B cell (primary cell): ENCODE results near the gene TNNT1. TPM values are rescaled to one million over a fixed set of nuclear protein-coding genes. Genes with fewer than 3 reads are reported as not detected.

Source experiments
- ATAC-seq: fragments of 200-7000 bp; cut with Tn5 transposase; one replicate; pipeline ENCODE4 v1.10.0; 2021; ENCODE audit warnings: low read depth, mild to moderate bottlenecking, moderate number of reproducible peaks, moderate library complexity
- CTCF ChIA-PET: fragments of 350-600 bp; sonication (Branson Sonifier 250); formaldehyde crosslinking; loops from one replicate; lab custom pipeline; 2021; ENCODE audit warnings: antibody characterized with exemption, inconsistent platforms; lab: Charles Lee
- POLR2A ChIA-PET: fragments of 350-600 bp; sonication (Branson Sonifier 250); formaldehyde crosslinking; loops from one replicate; lab custom pipeline; 2021; ENCODE audit warnings: antibody characterized with exemption; lab: Charles Lee
- DNase-seq: peaks from one replicate; pipeline ENCODE4 v3.0.0; 2013
- H2AFZ ChIP-seq: 2 replicates; pipeline ENCODE4 v1.6.1; 2012; ENCODE audit warnings: mild to moderate bottlenecking, low read depth, low read length; ENCODE audit not compliant: insufficient read depth, poor library complexity, severe bottlenecking
- H3K27ac ChIP-seq, 2 donors: 1 replicate in 1 of 2; 2 replicates in 1 of 2; pipeline ENCODE4 v1.5.1; 2012 to 2013; ENCODE audit warnings: low read length in 2 of 2, mild to moderate bottlenecking in 2 of 2, moderate library complexity in 1 of 2
- H3K27me3 ChIP-seq, 4 experiments: fragments of 200-600 bp in 1 of 4; sonication (generic) in 1 of 4; replicated peaks in 1 of 4; 1 replicate in 2 of 4; 2 replicates in 2 of 4; pipeline versions ENCODE4 v1.6.1 to v1.7.0; 2013 to 2016; ENCODE audit warnings: low read length in 3 of 4, mild to moderate bottlenecking in 2 of 4, mixed read lengths in 1 of 4, moderate library complexity in 1 of 4; ENCODE audit not compliant: insufficient read depth in 4 of 4, control insufficient read depth in 3 of 4; ENCODE audit errors: control extremely low read depth in 1 of 4
- H3K36me3 ChIP-seq, 2 experiments: replicated peaks in 1 of 2; 1 replicate in 1 of 2; 2 replicates in 1 of 2; pipeline versions ENCODE4 v1.6.1 to v1.7.1; 2013; ENCODE audit warnings: low read length in 1 of 2; ENCODE audit not compliant: insufficient read depth in 2 of 2, control insufficient read depth in 1 of 2; ENCODE audit errors: control extremely low read depth in 1 of 2, extremely low read depth in 1 of 2
- H3K4me1 ChIP-seq, 2 donors: fragments of 200-600 bp in 1 of 2; sonication (generic) in 1 of 2; 1 replicate in 1 of 2; 2 replicates in 1 of 2; pipeline versions ENCODE4 v1.5.1 to v1.6.1; 2013 to 2017; ENCODE audit warnings: low read length in 2 of 2; ENCODE audit not compliant: control insufficient read depth in 2 of 2, insufficient read depth in 2 of 2
- H3K4me2 ChIP-seq: replicated peaks from 2 replicates; pipeline ENCODE3; 2012; ENCODE audit warnings: mild to moderate bottlenecking, low read depth, low read length; ENCODE audit not compliant: poor library complexity, severe bottlenecking
- H3K4me3 ChIP-seq, 5 experiments: fragments of 200-600 bp in 1 of 5; sonication (generic) in 1 of 5; 1 replicate in 3 of 5; 2 replicates in 2 of 5; pipeline versions ENCODE4 v1.5.1 to v1.7.0; 2011 to 2016; ENCODE audit warnings: low read length in 4 of 5, mild to moderate bottlenecking in 4 of 5, low read depth in 2 of 5, control low read depth in 1 of 5, moderate library complexity in 1 of 5; ENCODE audit not compliant: insufficient read depth in 1 of 5; ENCODE audit errors: control extremely low read depth in 1 of 5, extremely low read depth in 1 of 5
- H3K79me2 ChIP-seq: fragments of 200-600 bp; sonication (generic); one replicate; pipeline ENCODE4 v1.6.0; 2016; ENCODE audit warnings: low read length; ENCODE audit not compliant: control insufficient read depth, insufficient read depth
- H3K9ac ChIP-seq: fragments of 200-600 bp; sonication (generic); 2 replicates; pipeline ENCODE4 v1.6.1; 2017; ENCODE audit warnings: mild to moderate bottlenecking, low read length, moderate library complexity
- H3K9me3 ChIP-seq, 3 donors: one replicate each; pipeline versions ENCODE4 v1.6.1 to v1.7.1; 2013; ENCODE audit warnings: low read length in 2 of 3; ENCODE audit not compliant: control insufficient read depth in 2 of 3, insufficient read depth in 1 of 3; ENCODE audit errors: control extremely low read depth in 1 of 3
- H4K20me1 ChIP-seq: 2 replicates; pipeline ENCODE4 v1.6.0; 2012; ENCODE audit warnings: mild to moderate bottlenecking, low read length; ENCODE audit not compliant: insufficient read depth, control insufficient read depth, poor library complexity, severe bottlenecking
- H3K27ac Mint-ChIP-seq: one replicate; pipeline ENCODE4 v1.8.0; 2021; ENCODE audit warnings: mixed read lengths
- H3K27me3 Mint-ChIP-seq: one replicate; pipeline ENCODE4 v1.8.0; 2021; ENCODE audit warnings: mixed read lengths
- H3K4me1 Mint-ChIP-seq: one replicate; pipeline ENCODE4 v1.8.0; 2021; ENCODE audit warnings: mixed read lengths
- H3K4me3 Mint-ChIP-seq: one replicate; pipeline ENCODE4 v1.8.0; 2021; ENCODE audit warnings: mixed read lengths
- H3K9me3 Mint-ChIP-seq: one replicate; pipeline ENCODE4 v1.8.0; 2022; ENCODE audit warnings: mixed read lengths; ENCODE audit not compliant: insufficient read depth
- EZH2 ChIP-seq: IDR thresholded peaks from 2 replicates; pipeline ENCODE4 v1.6.1; 2012; ENCODE audit warnings: borderline replicate concordance, low read depth, mild to moderate bottlenecking, moderate library complexity, low read length; ENCODE audit not compliant: insufficient read depth, poor library complexity, severe bottlenecking
- WGBS: methylation state at CpG from one replicate; pipeline ENCODE4 v1.1.5; 2013; ENCODE audit warnings: missing lambda C conversion rate; ENCODE audit not compliant: insufficient coverage; 5-methylcytosine and 5-hydroxymethylcytosine counted together
- intact Hi-C: fragments of 100-400 bp; cut with micrococcal nuclease; formaldehyde crosslinking; loops from one replicate; pipeline ENCODE4 v1.10.0; 2022
- polyA plus RNA-seq: library from polyadenylated mRNA; depleted of rRNA; stranded (reverse); fragments of >200 nt; gene quantifications from 2 replicates; pipeline ENCODE4 v1.2.3, GENCODE V29; 2012
- total RNA-seq, 2 donors: library from RNA; stranded (reverse); fragments of 120-200 nt in 1 of 2; gene quantifications; 1 replicate in 1 of 2; 2 replicates in 1 of 2; pipeline versions ENCODE4 v1.2.3 to v1.2.4, GENCODE V29; 2013 to 2022
- TF ChIP-seq, protein P1 (sequence below): fragments of 200-600 bp; IDR thresholded peaks from one replicate; pipeline ENCODE4 v1.8.0; 2022; ENCODE audit warnings: antibody characterized with exemption, mild to moderate bottlenecking

The TNNT1 gene
- total and polyA plus RNA-seq, 2 donors (not counting 1 experiment from before 2014, with no cell fraction given), result not detected

DNA sequence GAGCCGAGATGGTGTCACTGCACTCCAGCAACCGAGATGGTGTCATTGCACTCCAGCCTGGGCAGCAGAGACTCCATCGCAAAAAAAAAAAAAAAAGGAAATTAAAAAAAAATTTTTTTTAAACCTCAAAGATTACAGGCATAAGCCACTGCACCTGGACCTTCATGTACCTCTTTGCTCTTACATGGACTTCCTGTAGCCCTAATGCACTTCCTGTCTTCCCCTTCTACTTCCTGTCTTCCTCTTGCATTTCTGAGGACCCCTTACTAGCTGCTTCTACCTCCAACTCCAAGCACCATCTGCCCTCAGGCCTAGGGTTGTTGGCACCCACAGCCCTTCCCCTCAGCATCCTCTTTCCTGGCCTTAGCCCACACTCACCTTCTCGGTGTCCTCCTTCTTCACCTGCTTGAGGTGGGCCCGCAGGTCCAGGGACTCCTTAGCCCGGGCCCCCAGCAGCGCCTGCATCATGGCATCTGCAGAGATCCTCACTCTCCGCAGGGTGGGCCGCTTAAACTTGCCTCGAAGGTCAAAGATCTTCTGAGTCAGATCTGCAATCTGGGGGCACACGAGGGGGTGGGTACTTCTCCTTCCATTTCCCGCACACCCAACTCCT is 4.8 kb upstream of the TNNT1 start:
- Mint-ChIP-seq H3K4me1 (peaks cover 21% of the 10 kb centered on the region), H3K27ac (no peak overlapping the region)

DNA sequence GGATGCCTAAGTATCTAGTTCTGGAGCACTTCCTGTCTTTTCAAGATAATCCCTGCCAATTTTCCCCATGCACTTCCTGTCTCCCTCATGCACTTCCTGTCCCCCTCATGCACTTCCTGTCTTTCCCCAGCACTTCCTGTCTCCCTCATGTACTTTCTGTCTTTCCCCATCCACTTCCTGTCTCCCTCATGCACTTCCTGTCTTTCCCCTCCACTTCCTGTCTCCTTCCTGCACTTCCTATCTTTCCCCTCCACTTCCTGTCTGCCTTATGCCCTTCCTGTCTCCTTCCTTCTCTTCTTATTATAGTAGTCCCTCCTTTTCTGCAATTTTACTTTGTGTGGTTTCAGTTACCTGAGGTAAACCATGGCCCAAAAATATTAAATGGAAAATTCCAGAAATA is 3.0 kb upstream of the TNNT1 start:
- no peaks in the 10 kb centered on the region for H3K36me3 ChIP-seq
- no peak overlapping the region for H3K4me3 ChIP-seq
- H3K4me1 ChIP-seq, result peaks cover 11 to 12% of the 10 kb centered on the region in 2 donors
- no peak overlapping the region for H2AFZ ChIP-seq
- H3K9me3 ChIP-seq, result peaks cover 0 to 37% (median 3%) of the 10 kb centered on the region in 3 donors
- ATAC-seq (no peak), DNase-seq (no peak)
- ChIA-PET POLR2A (no interaction called here), CTCF (interaction anchor here (1.4 to 1.7 kb wide), 2 partner anchors 11 to 266 kb away, joined by 4 to 6 read pairs; no protein-coding TSS in a partner anchor)
- Mint-ChIP-seq H3K27ac (no peak overlapping the region), H3K4me3 (no peak overlapping the region), H3K9me3 (peaks cover 5% of the 10 kb centered on the region), H3K4me1 (peaks cover 18% of the 10 kb centered on the region), H3K27me3 (peaks cover 39% of the 10 kb centered on the region)
- peak overlapping the region in 1 of 2 donors; percentile 58 for H3K27ac ChIP-seq
- H3K79me2 ChIP-seq, result no peaks in the 10 kb centered on the region
- H3K27me3 ChIP-seq, result peaks cover 0 to 43% (median 13%) of the 10 kb centered on the region in 4 experiments
- intact Hi-C loops, result no loop called here
- no peak overlapping the region for H3K9ac ChIP-seq
- no peak overlapping the region for H3K4me2 ChIP-seq
- no peaks in the 10 kb centered on the region for H4K20me1 ChIP-seq
- no peak for TF ChIP-seq EZH2
- TF ChIP-seq, protein P1, sequence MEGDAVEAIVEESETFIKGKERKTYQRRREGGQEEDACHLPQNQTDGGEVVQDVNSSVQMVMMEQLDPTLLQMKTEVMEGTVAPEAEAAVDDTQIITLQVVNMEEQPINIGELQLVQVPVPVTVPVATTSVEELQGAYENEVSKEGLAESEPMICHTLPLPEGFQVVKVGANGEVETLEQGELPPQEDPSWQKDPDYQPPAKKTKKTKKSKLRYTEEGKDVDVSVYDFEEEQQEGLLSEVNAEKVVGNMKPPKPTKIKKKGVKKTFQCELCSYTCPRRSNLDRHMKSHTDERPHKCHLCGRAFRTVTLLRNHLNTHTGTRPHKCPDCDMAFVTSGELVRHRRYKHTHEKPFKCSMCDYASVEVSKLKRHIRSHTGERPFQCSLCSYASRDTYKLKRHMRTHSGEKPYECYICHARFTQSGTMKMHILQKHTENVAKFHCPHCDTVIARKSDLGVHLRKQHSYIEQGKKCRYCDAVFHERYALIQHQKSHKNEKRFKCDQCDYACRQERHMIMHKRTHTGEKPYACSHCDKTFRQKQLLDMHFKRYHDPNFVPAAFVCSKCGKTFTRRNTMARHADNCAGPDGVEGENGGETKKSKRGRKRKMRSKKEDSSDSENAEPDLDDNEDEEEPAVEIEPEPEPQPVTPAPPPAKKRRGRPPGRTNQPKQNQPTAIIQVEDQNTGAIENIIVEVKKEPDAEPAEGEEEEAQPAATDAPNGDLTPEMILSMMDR, result no peak

More for the DNA sequence above, 4.8 kb upstream of the TNNT1 start:
- WGBS, result 86% methylated on average over 10 of the region's 12 CpGs
- Histone ChIP-seq H3K27ac (no peak overlapping the region), H3K36me3 (no peaks in the 10 kb centered on the region), H3K4me2 (no peak overlapping the region), H3K27me3 (peaks cover 0 to 45% (median 13%) of the 10 kb centered on the region in 4 experiments), H3K4me1 (peaks cover 12 to 14% of the 10 kb centered on the region in 2 donors), H3K79me2 (no peaks in the 10 kb centered on the region), H4K20me1 (no peaks in the 10 kb centered on the region), H2AFZ (no peak overlapping the region), H3K9ac (no peak overlapping the region), H3K9me3 (peaks cover 0 to 41% (median 3%) of the 10 kb centered on the region in 3 donors), H3K4me3 (no peak overlapping the region)
- intact Hi-C loops, result no loop called here
- Mint-ChIP-seq H3K4me3 (no peak overlapping the region), H3K27me3 (peaks cover 42% of the 10 kb centered on the region), H3K9me3 (peaks cover 5% of the 10 kb centered on the region)
- TF ChIP-seq EZH2, result no peak
- TF ChIP-seq, protein P1, result no peak
- ATAC-seq (no peak), DNase-seq (no peak)
- ChIA-PET CTCF (interaction anchor here (1.7 kb wide), 1 partner anchor 13 kb away, joined by 6 read pairs; no protein-coding TSS in a partner anchor), POLR2A (interaction anchor here (0.6 kb wide), 1 partner anchor 10 kb away, joined by 5 read pairs; no protein-coding TSS in a partner anchor)
